T-cell (primary cell): ENCODE data around the gene CHIT1. TPM values are rescaled to one million over a fixed set of nuclear protein-coding genes. Genes with fewer than 3 reads are reported as not detected.
A peak's percentile ranks its signal among the peaks of the same experiment; 100 is the strongest.

Source experiments
- ATAC-seq, 4 experiments: fragments of 200-7000 bp in 3 of 4; fragments of 150-1000 bp in 1 of 4; cut with Tn5 transposase; replicated peaks in 1 of 4; 1 replicate in 3 of 4; 2 replicates in 1 of 4; pipeline ENCODE4 v1.10.0; 2021; ENCODE audit warnings: moderate library complexity in 3 of 4, mild to moderate bottlenecking in 2 of 4, moderate number of reproducible peaks in 1 of 4
- CTCF ChIA-PET, 2 donors: fragments of 300-600 bp; sonication (Branson Sonifier 250); formaldehyde crosslinking; loops; one replicate each; lab custom pipeline; 2022; ENCODE audit warnings: antibody characterized with exemption in 2 of 2; lab: Charles Lee
- POLR2A ChIA-PET, 2 donors: fragments of 300-600 bp; sonication (Branson Sonifier 250); formaldehyde crosslinking; loops; one replicate each; lab custom pipeline; 2022; ENCODE audit warnings: antibody characterized with exemption in 2 of 2; lab: Charles Lee
- DNase-seq, 35 experiments: peaks; one replicate each; pipeline versions ENCODE4 v3.0.0 to v3.0.0-alpha.2; 2013 to 2023
- H3K27ac ChIP-seq: one replicate; pipeline ENCODE4 v1.5.1; 2013; ENCODE audit warnings: low read length
- H3K27me3 ChIP-seq, 2 experiments: replicated peaks in 1 of 2; 1 replicate in 1 of 2; 2 replicates in 1 of 2; pipeline versions ENCODE4 v1.6.1 to v1.7.0; 2013; ENCODE audit warnings: low read length in 1 of 2, mixed read lengths in 1 of 2; ENCODE audit not compliant: control insufficient read depth in 2 of 2, insufficient read depth in 2 of 2; ENCODE audit errors: extremely low read depth in 1 of 2
- H3K36me3 ChIP-seq, 2 donors: 1 replicate in 1 of 2; 2 replicates in 1 of 2; pipeline versions ENCODE4 v1.6.1 to v1.7.0; 2013; ENCODE audit warnings: low read length in 1 of 2; ENCODE audit not compliant: control insufficient read depth in 2 of 2, insufficient read depth in 1 of 2; ENCODE audit errors: extremely low read depth in 1 of 2
- H3K4me1 ChIP-seq, 2 experiments: 1 replicate in 1 of 2; 2 replicates in 1 of 2; pipeline versions ENCODE4 v1.6.1 to v1.7.0; 2013; ENCODE audit warnings: low read length in 2 of 2, mixed read lengths in 1 of 2; ENCODE audit not compliant: insufficient read depth in 2 of 2, control insufficient read depth in 1 of 2; ENCODE audit errors: extremely low read depth in 1 of 2
- H3K4me3 ChIP-seq, 2 donors: 1 replicate in 1 of 2; 2 replicates in 1 of 2; pipeline versions ENCODE4 v1.5.1 to v1.7.0; 2013; ENCODE audit warnings: mild to moderate bottlenecking in 2 of 2, low read length in 1 of 2, moderate library complexity in 1 of 2; ENCODE audit not compliant: control insufficient read depth in 1 of 2; ENCODE audit errors: extremely low read depth in 1 of 2
- H3K9me3 ChIP-seq: 2 replicates; pipeline ENCODE4 v1.7.0; 2013
- H3K27ac Mint-ChIP-seq, 2 donors: one replicate each; pipeline ENCODE4 v1.8.0; 2020 to 2021; ENCODE audit warnings: mild to moderate bottlenecking in 2 of 2, mixed read lengths in 2 of 2
- H3K27me3 Mint-ChIP-seq, 2 donors: one replicate each; pipeline ENCODE4 v1.8.0; 2021 to 2022; ENCODE audit warnings: mixed read lengths in 2 of 2
- H3K36me3 Mint-ChIP-seq: one replicate; pipeline ENCODE4 v1.8.0; 2021; ENCODE audit warnings: mixed read lengths
- H3K4me1 Mint-ChIP-seq, 3 donors: one replicate each; pipeline ENCODE4 v1.8.0; 2020 to 2022; ENCODE audit warnings: mixed read lengths in 3 of 3, mild to moderate bottlenecking in 1 of 3
- H3K4me3 Mint-ChIP-seq, 3 donors: one replicate each; pipeline ENCODE4 v1.8.0; 2020 to 2022; ENCODE audit warnings: mild to moderate bottlenecking in 3 of 3, mixed read lengths in 3 of 3, moderate library complexity in 3 of 3
- H3K9me3 Mint-ChIP-seq, 3 donors: one replicate each; pipeline ENCODE4 v1.8.0; 2020 to 2022; ENCODE audit warnings: mixed read lengths in 3 of 3
- WGBS: methylation state at CpG from one replicate; pipeline ENCODE4 v1.1.5; 2013; ENCODE audit warnings: missing lambda C conversion rate; ENCODE audit not compliant: insufficient coverage; 5-methylcytosine and 5-hydroxymethylcytosine counted together
- total RNA-seq, 35 experiments: library from RNA in 6 of 35; stranded (reverse) in 6 of 35; fragments of 120-200 nt in 1 of 35; gene quantifications; one replicate each; pipeline versions ENCODE4 v1.2.1 to v1.2.4 and lab custom pipeline; 2013 to 2026

The CHIT1 gene
- total RNA-seq, 5 donors from 2014 or later (not counting 1 experiment from before 2014, with no cell fraction given): 0.12 to 2.3 (median 0.92) TPM; not detected in 1

- Mint-ChIP-seq H3K27ac (no peak overlapping the region), H3K9me3 (no peaks in the 10 kb centered on the region), H3K4me3 (no peak overlapping the region), H3K36me3 (no peaks in the 10 kb centered on the region), H3K4me1 (no peaks in the 10 kb centered on the region), H3K27me3 (peaks cover 0 to 14% of the 10 kb centered on the region in 2 donors)
- 100% methylated on average over 1 of the region's 5 CpGs for WGBS
- no peaks in the 10 kb centered on the region for H3K4me1 ChIP-seq
- DNase-seq (no peak), ATAC-seq (no peak)
- no peak overlapping the region for H3K27ac ChIP-seq
- H3K36me3 ChIP-seq: no peaks in the 10 kb centered on the region
- peaks cover 0 to 42% of the 10 kb centered on the region in 2 experiments for H3K27me3 ChIP-seq
- ChIA-PET CTCF (no interaction called here), POLR2A (no interaction called here)
- no peaks in the 10 kb centered on the region for H3K9me3 ChIP-seq
- H3K4me3 ChIP-seq: no peak overlapping the region
Observed at GRCh38 chr1:203178083-203178482, 51.4 kb downstream of the CHIT1 start.

DNA sequence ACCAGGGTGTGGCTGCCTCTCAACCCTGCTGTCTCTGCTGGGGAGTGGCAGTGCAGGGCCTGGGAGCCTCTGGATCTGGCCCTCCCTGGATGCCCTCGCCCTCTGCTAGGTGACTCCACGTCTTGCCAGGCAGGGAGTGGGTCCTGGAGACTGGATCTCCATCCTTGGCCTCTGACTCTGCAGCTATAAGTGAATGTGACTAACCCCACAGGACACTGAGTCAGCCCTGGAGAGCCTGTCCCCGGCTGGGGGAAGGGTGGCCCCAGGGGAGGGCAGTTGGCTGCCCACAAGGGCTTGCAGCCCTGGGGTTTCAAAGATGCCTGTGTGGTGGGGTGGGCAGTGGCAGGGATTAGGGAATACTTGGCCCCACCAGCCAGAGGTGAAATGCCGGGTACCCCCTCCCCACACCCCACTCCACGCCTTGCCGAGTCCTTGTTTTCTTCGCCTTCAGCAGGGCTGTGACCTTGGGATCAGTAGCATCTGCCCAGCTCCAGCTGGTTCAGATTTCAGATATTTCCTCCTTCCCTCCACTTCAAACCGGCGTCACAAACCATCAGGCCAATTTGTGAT lies 51.9 kb downstream of the CHIT1 start:
- WGBS: 80% methylated on average over 6 of the region's 9 CpGs

DNA sequence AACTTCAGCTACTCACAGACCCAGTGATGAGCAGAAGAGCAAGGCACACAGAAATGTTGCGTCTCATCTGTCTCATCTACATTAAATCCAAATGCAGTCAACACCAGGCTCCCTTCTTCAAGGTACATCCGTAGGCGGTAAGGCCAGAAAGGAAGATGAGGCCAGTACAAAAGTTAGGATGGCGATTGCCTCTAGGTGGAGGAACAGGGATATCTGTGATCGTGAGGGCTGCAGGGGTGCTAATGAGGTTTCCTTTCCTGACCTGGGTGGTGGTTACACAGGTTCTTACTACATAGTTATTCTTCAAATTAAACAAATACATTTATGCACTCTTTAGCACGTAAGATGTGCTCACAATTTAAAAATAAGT lies 52.5 kb downstream of the CHIT1 start:
- Histone ChIP-seq H3K27ac (no peak overlapping the region), H3K36me3 (no peaks in the 10 kb centered on the region), H3K27me3 (peaks cover 0 to 35% of the 10 kb centered on the region in 2 experiments), H3K4me1 (no peaks in the 10 kb centered on the region), H3K4me3 (no peak overlapping the region), H3K9me3 (no peaks in the 10 kb centered on the region)
- WGBS: 79% methylated on average over 2 of the region's 6 CpGs
- Mint-ChIP-seq H3K4me3 (no peak overlapping the region), H3K27me3 (peaks cover 0 to 14% of the 10 kb centered on the region in 2 donors), H3K9me3 (no peaks in the 10 kb centered on the region), H3K36me3 (no peaks in the 10 kb centered on the region), H3K4me1 (no peaks in the 10 kb centered on the region), H3K27ac (no peak overlapping the region)
- ChIA-PET POLR2A (no interaction called here), CTCF (no interaction called here)
- no peak for ATAC-seq
- no peak for DNase-seq

More for the DNA sequence above, 51.9 kb downstream of the CHIT1 start:
- no peaks in the 10 kb centered on the region for H3K4me1 Mint-ChIP-seq
- ATAC-seq (no peak), DNase-seq (no peak)
- H3K9me3 Mint-ChIP-seq: no peaks in the 10 kb centered on the region
- ChIA-PET CTCF (no interaction called here), POLR2A (no interaction called here)
- no peaks in the 10 kb centered on the region for H3K4me1 ChIP-seq
- H3K27ac ChIP-seq: no peak overlapping the region
- H3K36me3 Mint-ChIP-seq: no peaks in the 10 kb centered on the region
- H3K27me3 ChIP-seq: peaks cover 0 to 39% of the 10 kb centered on the region in 2 experiments
- H3K4me3 ChIP-seq: no peak overlapping the region
- H3K36me3 ChIP-seq: no peaks in the 10 kb centered on the region
- no peak overlapping the region for H3K27ac Mint-ChIP-seq
- peaks cover 0 to 14% of the 10 kb centered on the region in 2 donors for H3K27me3 Mint-ChIP-seq
- no peaks in the 10 kb centered on the region for H3K9me3 ChIP-seq
- no peak overlapping the region for H3K4me3 Mint-ChIP-seq

- CTCF ChIA-PET: no interaction called here
Observed at GRCh38 chr1:203176273-203177035, 53.0 kb downstream of the CHIT1 start.

GRCh38 chr1:203175827-203176241 lies 53.6 kb downstream of the CHIT1 start:
- H3K27me3 ChIP-seq: peaks cover 0 to 35% of the 10 kb centered on the region in 2 experiments
- ATAC-seq (no peak), DNase-seq (peak in 1 of 35 experiments; percentile 4)
- ChIA-PET POLR2A (no interaction called here), CTCF (no interaction called here)
- H3K27ac Mint-ChIP-seq: no peak overlapping the region
- no peaks in the 10 kb centered on the region for H3K9me3 ChIP-seq
- no peaks in the 10 kb centered on the region for H3K36me3 ChIP-seq
- no peak overlapping the region for H3K27ac ChIP-seq
- H3K4me3 ChIP-seq: no peak overlapping the region
- WGBS: 78% methylated on average over 6 of the region's 9 CpGs
- peaks cover 0 to 12% of the 10 kb centered on the region in 2 donors for H3K27me3 Mint-ChIP-seq
- H3K36me3 Mint-ChIP-seq: no peaks in the 10 kb centered on the region
- H3K4me1 Mint-ChIP-seq: no peaks in the 10 kb centered on the region
- no peaks in the 10 kb centered on the region for H3K9me3 Mint-ChIP-seq
- no peaks in the 10 kb centered on the region for H3K4me1 ChIP-seq
- H3K4me3 Mint-ChIP-seq: no peak overlapping the region

More at GRCh38 chr1:203176273-203177035, 53.0 kb downstream of the CHIT1 start:
- H3K4me3 Mint-ChIP-seq: no peak overlapping the region
- H3K27me3 Mint-ChIP-seq: peaks cover 0 to 14% of the 10 kb centered on the region in 2 donors
- WGBS: 83% methylated on average over 5 of the region's 9 CpGs
- Histone ChIP-seq H3K36me3 (no peaks in the 10 kb centered on the region), H3K9me3 (no peaks in the 10 kb centered on the region), H3K27ac (no peak overlapping the region), H3K4me3 (no peak overlapping the region), H3K27me3 (peaks cover 0 to 38% of the 10 kb centered on the region in 2 experiments), H3K4me1 (no peaks in the 10 kb centered on the region)
- no peaks in the 10 kb centered on the region for H3K36me3 Mint-ChIP-seq
- H3K27ac Mint-ChIP-seq: no peak overlapping the region
- ATAC-seq (no peak), DNase-seq (no peak)
- no peaks in the 10 kb centered on the region for H3K9me3 Mint-ChIP-seq
- no peaks in the 10 kb centered on the region for H3K4me1 Mint-ChIP-seq
- POLR2A ChIA-PET: no interaction called here

DNA sequence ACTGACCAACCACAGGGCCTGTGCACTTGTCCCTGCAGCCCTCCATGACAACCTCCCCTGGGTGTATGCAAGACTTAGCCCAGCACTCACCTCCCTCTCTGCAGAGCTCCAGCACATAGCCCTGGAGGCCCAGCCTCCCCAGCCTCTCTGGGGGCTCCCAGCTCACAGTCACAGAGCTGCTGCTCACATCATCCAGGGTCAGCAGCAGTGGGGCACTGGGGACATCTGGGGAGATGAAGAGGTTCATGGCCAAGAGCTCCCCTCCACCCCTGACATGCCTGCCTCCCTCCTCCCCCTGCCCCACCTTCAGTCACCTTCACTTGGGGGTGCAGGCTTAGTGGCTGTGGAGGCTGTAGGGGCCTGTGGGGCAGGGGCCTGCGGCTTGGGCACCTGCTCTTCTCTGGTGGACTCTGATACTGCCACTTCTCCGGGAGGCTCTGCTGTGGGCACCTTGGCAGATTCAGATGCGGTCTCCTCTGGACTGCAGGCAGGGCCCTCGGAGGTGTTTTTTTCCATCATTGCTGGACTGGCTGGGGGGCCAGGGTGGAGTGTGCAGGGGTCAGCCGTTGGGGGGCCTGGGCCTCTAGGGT lies 54.1 kb downstream of the CHIT1 start, which contains the start of gene MYBPH:
TSS of gene MYBPH (minus strand) at position 590 of the 590 bp plus-strand sequence. CDS start at position 519, 71 bp downstream.
- CTCF ChIA-PET: no interaction called here
- DNase-seq (no peak), ATAC-seq (no peak)
- Histone ChIP-seq H3K9me3 (no peaks in the 10 kb centered on the region), H3K36me3 (no peaks in the 10 kb centered on the region), H3K27me3 (peaks cover 0 to 34% of the 10 kb centered on the region in 2 experiments), H3K27ac (no peak within 1 kb of the TSS), H3K4me3 (no peak within 1 kb of the TSS), H3K4me1 (no peaks in the 10 kb centered on the region)
- Mint-ChIP-seq H3K4me3 (no peak within 1 kb of the TSS), H3K36me3 (no peaks in the 10 kb centered on the region), H3K27me3 (peaks cover 0 to 11% of the 10 kb centered on the region in 2 donors), H3K9me3 (no peaks in the 10 kb centered on the region), H3K4me1 (no peaks in the 10 kb centered on the region), H3K27ac (no peak within 1 kb of the TSS)
- POLR2A ChIA-PET: no interaction called here
- WGBS: 67% methylated on average over 5 of the region's 5 CpGs
